KMS-11 (cell line): Measurements from ENCODE around the gene TP63.
"Not testable (repeated sequence)": the region's sequence is repeated elsewhere in the genome, so short reads cannot be mapped to it uniquely, and the experiment has no call there.

Source experiments
- H2AFZ ChIP-seq: fragments of 200-600 bp; sonication (generic); 2 replicates; pipeline ENCODE4 v1.6.1; 2016; ENCODE audit warnings: antibody characterized with exemption, mixed run types, low read depth
- H3K27ac ChIP-seq: fragments of 200-600 bp; sonication (generic); 2 replicates; pipeline ENCODE4 v1.6.1; 2016; ENCODE audit warnings: mild to moderate bottlenecking, mixed run types
- H3K27me3 ChIP-seq: fragments of 200-600 bp; sonication (generic); 2 replicates; pipeline ENCODE4 v1.6.1; 2017; ENCODE audit warnings: mild to moderate bottlenecking, low read depth, mixed run types, moderate library complexity; ENCODE audit not compliant: insufficient read depth
- H3K36me3 ChIP-seq: fragments of 200-600 bp; sonication (generic); 2 replicates; pipeline ENCODE4 v1.6.1; 2017; ENCODE audit warnings: mild to moderate bottlenecking, mixed run types; ENCODE audit not compliant: insufficient read depth
- H3K4me1 ChIP-seq: fragments of 200-600 bp; sonication (generic); 2 replicates; pipeline ENCODE4 v1.6.1; 2016; ENCODE audit warnings: mild to moderate bottlenecking, low read depth, mixed run types; ENCODE audit not compliant: poor library complexity, severe bottlenecking
- H3K4me2 ChIP-seq: fragments of 200-600 bp; sonication (generic); 2 replicates; pipeline ENCODE4 v1.7.0; 2016; ENCODE audit warnings: mild to moderate bottlenecking, mixed run types
- H3K4me3 ChIP-seq: fragments of 200-600 bp; sonication (generic); IDR thresholded peaks from 2 replicates; pipeline ENCODE4 v1.6.1; 2017; ENCODE audit warnings: low read depth, low read length, mixed read lengths; ENCODE audit not compliant: insufficient read depth
- H3K79me2 ChIP-seq: fragments of 200-600 bp; sonication (generic); 2 replicates; pipeline ENCODE4 v1.6.1; 2016; ENCODE audit warnings: low read depth, mixed run types; ENCODE audit not compliant: insufficient read depth
- H3K9ac ChIP-seq: fragments of 200-600 bp; sonication (generic); 2 replicates; pipeline ENCODE4 v1.6.1; 2016; ENCODE audit warnings: mild to moderate bottlenecking, mixed run types
- H4K20me1 ChIP-seq: fragments of 200-600 bp; sonication (generic); 2 replicates; pipeline ENCODE4 v1.6.1; 2016; ENCODE audit warnings: mild to moderate bottlenecking, mixed run types; ENCODE audit not compliant: insufficient read depth
- TF ChIP-seq, protein P1 (sequence below): fragments of 200-600 bp; sonication (generic); conservative IDR thresholded peaks from 2 replicates; pipeline ENCODE4 v1.6.1; 2017; ENCODE audit warnings: low read depth, mild to moderate bottlenecking, antibody characterized with exemption, low read length, moderate library complexity, mixed read lengths

Gene TP63

DNA sequence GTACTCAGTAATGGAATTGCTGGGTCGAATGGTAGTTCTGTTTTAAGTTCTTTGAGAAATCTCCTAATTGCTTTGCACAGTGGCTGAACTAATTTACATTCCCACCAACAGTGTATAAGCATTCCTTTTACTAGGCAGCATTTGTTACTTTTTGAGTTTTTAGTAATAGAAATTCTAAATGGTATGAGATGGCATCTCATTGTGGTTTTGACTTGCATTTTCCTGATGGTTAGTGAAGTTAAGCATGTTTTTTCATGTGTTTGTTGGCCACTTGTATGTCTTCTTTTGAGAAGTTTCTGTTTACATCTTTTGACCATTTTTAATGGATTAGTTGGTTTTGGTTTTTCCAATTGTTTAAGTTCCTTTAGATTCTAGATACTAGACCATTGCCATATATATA, 28.4 kb downstream of the TP63 start:
- TF ChIP-seq, protein P1, sequence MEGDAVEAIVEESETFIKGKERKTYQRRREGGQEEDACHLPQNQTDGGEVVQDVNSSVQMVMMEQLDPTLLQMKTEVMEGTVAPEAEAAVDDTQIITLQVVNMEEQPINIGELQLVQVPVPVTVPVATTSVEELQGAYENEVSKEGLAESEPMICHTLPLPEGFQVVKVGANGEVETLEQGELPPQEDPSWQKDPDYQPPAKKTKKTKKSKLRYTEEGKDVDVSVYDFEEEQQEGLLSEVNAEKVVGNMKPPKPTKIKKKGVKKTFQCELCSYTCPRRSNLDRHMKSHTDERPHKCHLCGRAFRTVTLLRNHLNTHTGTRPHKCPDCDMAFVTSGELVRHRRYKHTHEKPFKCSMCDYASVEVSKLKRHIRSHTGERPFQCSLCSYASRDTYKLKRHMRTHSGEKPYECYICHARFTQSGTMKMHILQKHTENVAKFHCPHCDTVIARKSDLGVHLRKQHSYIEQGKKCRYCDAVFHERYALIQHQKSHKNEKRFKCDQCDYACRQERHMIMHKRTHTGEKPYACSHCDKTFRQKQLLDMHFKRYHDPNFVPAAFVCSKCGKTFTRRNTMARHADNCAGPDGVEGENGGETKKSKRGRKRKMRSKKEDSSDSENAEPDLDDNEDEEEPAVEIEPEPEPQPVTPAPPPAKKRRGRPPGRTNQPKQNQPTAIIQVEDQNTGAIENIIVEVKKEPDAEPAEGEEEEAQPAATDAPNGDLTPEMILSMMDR, result no peak
- Histone ChIP-seq H3K9ac (no peak overlapping the region), H3K4me3 (no peak overlapping the region), H3K79me2 (no peaks in the 10 kb centered on the region), H3K4me1 (no peaks in the 10 kb centered on the region), H3K36me3 (no peaks in the 10 kb centered on the region), H2AFZ (no peak overlapping the region), H3K27me3 (no peaks in the 10 kb centered on the region), H3K27ac (no peak overlapping the region), H4K20me1 (no peaks in the 10 kb centered on the region), H3K4me2 (no peak overlapping the region)

DNA sequence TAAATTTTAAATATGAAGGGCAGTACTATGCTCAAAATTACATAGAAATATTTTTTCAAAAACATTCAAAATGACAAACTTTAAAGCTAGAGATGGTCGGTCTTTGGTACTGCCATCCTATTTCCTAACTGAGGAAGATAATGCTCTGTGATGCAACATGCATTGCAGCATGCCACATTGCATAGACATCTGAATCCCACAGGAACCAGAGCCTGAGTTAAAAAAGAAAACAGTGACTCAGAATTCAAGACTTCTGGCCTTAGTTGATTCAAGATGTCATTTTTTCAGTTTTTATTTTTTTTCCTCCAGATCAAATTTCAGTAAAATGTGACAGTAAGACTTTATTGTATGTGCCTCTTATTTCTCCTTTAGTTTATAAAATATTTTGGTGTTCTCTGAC, 33.1 kb downstream of the TP63 start:
- Histone ChIP-seq H3K4me2 (no peak overlapping the region), H4K20me1 (no peaks in the 10 kb centered on the region), H3K4me3 (no peak overlapping the region), H3K79me2 (no peaks in the 10 kb centered on the region), H2AFZ (no peak overlapping the region), H3K4me1 (no peaks in the 10 kb centered on the region), H3K27me3 (no peaks in the 10 kb centered on the region), H3K36me3 (no peaks in the 10 kb centered on the region), H3K27ac (no peak overlapping the region), H3K9ac (no peak overlapping the region)
- TF ChIP-seq, protein P1, result no peak

DNA sequence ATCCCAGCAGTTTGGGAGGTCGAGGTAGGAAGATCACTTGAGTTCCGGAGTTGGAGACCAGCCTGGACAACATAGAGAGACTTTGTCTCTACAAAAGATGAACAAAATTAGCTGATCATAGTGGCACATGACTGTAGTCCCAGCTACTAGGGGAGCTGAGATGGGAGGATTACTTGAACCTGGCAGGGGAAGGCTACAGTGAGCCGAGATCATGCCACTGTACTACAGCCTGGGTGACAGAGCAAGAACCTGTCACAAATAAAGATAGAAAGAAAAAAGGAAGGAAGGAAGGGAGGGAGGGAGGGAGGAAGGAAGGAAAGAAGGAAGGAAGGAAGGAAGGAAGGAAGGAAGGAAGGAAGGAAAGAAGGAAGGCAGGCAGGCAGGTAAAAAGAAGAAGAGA, 41.2 kb downstream of the TP63 start:
- not testable (repeated sequence) for H4K20me1 ChIP-seq, H3K9ac ChIP-seq, H3K4me3 ChIP-seq, H3K27me3 ChIP-seq, H3K4me1 ChIP-seq, H3K4me2 ChIP-seq, H3K27ac ChIP-seq, H3K79me2 ChIP-seq, H3K36me3 ChIP-seq, H2AFZ ChIP-seq

DNA sequence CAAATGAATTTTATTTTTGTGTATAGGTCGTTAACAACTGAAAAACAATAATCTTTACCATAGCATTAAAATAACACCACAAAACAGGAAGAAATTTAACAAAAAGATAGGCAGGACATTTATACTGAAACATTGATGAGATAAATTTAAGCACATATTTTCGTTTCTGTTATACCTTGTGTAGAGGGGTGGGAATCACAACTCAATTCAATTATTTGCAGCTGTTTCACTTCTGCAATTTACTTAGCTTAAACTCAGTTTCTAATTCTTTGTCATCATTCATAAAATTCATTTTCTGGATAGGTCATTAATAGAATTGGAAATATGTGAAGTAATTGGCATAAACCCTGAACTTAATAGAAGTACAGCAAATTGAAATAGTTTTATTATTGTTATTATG, 42.3 kb downstream of the TP63 start:
- no peak overlapping the region for H2AFZ ChIP-seq
- H4K20me1 ChIP-seq, result no peaks in the 10 kb centered on the region
- TF ChIP-seq, protein P1, result no peak
- no peaks in the 10 kb centered on the region for H3K36me3 ChIP-seq
- no peaks in the 10 kb centered on the region for H3K4me1 ChIP-seq
- H3K4me2 ChIP-seq, result no peak overlapping the region
- no peaks in the 10 kb centered on the region for H3K79me2 ChIP-seq
- H3K27me3 ChIP-seq, result no peaks in the 10 kb centered on the region
- no peak overlapping the region for H3K4me3 ChIP-seq
- H3K9ac ChIP-seq, result no peak overlapping the region
- no peak overlapping the region for H3K27ac ChIP-seq

DNA sequence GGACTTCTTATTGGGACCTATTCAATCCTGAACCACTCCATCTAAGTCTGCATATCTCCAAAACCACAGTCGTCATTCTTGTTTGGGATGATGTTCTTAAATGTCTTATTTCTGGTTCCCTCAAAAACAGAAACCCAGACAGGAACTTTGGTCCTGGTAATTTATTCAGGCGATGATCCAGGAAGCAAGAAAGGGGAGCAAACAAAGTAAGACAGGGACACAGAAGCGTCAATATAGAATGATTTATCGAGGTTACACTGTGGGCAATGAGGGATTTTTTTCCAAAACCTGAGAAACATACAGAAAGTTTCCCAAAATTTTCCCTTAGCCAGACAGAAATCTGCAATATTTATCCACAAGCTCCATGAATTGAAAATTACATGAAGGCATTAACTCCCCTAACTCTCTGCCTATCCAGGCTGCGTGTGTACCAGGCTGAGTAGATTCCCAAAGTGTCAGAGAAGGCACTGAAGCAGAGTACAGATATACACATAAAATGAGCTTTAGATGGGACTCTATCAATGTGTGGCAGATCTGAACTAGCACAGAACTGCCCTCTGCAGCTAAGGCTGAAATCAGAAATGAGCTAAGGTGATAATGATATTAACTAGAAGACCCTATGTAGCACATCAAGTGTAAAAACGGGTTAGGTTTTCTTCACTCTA, 43.2 kb downstream of the TP63 start:
- Histone ChIP-seq H3K9ac (no peak overlapping the region), H3K4me2 (no peak overlapping the region)

More for the DNA sequence above, 43.2 kb downstream of the TP63 start:
- TF ChIP-seq, protein P1, result no peak
- Histone ChIP-seq H3K27ac (no peak overlapping the region), H3K4me1 (no peaks in the 10 kb centered on the region), H4K20me1 (no peaks in the 10 kb centered on the region), H2AFZ (no peak overlapping the region), H3K36me3 (no peaks in the 10 kb centered on the region), H3K27me3 (no peaks in the 10 kb centered on the region), H3K79me2 (no peaks in the 10 kb centered on the region), H3K4me3 (no peak overlapping the region)
